22Rv1 (cell line): ENCODE measurements around the gene HSD11B1.

ENCODE experiments used
- CTCF ChIP-seq: fragments of 450-650 bp; IDR thresholded peaks from 2 replicates; pipeline ENCODE4 v1.5.1; 2017; ENCODE audit warnings: mild to moderate bottlenecking
- ZFX ChIP-seq: fragments of 450-650 bp; IDR thresholded peaks from 2 replicates; pipeline ENCODE4 v1.6.1; 2017; ENCODE audit warnings: antibody characterized with exemption, borderline replicate concordance

DNA sequence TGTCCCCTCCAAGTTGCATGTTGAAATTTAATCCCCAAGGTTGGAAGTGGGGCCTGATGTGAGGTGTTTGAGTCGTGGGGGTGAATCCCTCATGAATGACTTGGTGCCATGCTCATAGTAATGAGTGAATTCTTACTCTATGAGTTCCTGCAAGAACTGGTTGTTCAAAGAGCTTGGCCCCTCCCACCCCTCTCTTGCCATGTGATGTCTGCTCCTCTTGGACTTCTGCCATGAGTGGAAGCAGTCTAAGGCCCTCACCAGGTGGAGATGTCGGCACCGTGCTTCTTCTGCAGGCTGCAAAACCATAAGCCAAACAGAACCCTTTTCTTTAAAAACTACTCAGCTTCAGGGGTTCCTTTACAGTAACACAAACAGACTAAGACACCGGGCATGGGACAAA lies 15.2 kb upstream of the HSD11B1 start:
- TF ChIP-seq CTCF, result no peak
- no peak for TF ChIP-seq ZFX
